Right hindlimb (tissue), 1 donor: ENCODE data around the gene ENOX2.

Source experiments
- DNase-seq: peaks from one replicate; pipeline ENCODE4 v3.0.0-alpha.2; 2018

ENOX2 gene

DNA sequence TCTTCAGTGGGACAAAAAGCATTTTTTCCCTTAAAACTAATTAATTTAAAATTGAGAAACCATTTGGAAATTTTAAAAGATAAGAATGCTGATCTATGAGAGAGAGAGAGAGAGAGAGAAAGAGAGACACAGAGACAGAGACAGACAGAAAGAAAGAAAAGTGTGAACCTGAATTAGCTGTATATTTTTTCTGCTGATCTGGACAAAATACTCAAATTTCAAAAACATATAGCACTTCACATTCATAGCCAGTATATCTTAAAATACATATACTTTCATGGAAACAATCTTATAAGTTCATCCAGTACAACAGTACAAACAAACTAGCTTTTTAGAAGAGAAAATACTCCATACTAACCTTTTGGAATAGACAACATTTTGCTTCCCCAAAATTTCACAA, 18.4 kb downstream of the ENOX2 start:
- no peak for DNase-seq

- no peak for DNase-seq
Observed at GRCh38 chrX:130879869-130880268, 23.1 kb downstream of the ENOX2 start.

- peak; percentile 42 for DNase-seq
Observed at GRCh38 chrX:130878350-130879341, 24.4 kb downstream of the ENOX2 start.

DNA sequence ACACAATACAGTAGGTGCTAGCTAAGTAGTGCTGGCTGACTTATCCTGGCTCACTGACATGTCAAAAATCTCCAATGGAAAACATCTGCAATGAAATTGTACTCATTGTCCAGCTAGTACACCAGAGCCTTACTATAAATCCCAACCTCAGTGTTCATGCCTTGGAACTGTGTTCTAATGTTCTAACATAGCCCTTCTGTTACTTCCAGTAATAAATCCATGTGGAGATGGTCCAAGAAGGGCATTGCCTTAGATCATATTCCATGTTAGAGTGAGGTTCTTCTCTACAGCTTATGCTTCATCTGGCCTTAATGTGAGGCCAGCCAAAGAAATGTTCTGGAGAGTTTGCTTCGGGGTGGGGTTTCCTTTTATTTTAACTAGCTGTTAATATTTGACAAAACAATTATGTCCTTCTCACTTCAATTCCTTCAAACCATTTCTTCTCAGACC, 25.1 kb downstream of the ENOX2 start:
- no peak for DNase-seq

GRCh38 chrX:130876226-130876625, 26.8 kb downstream of the ENOX2 start:
- DNase-seq: no peak

DNA sequence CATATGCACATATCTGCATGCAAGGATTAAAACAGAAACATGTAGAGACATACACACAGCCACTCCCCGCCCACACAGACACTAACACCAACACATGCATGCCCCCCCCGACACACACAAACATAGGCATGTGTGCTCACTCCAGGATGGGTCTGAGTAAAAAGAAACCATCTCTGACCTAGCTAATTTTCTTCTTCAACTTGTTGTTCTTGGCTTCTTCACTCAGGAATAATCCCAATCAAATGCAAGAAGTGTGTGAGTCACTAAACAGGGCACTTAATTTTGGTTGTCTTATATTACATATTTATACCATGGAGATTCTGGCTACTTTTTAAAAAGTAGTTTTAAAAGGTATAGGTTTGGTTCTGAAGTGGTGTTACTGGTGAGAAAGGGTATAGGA, 28.3 kb downstream of the ENOX2 start:
- DNase-seq: no peak

DNA sequence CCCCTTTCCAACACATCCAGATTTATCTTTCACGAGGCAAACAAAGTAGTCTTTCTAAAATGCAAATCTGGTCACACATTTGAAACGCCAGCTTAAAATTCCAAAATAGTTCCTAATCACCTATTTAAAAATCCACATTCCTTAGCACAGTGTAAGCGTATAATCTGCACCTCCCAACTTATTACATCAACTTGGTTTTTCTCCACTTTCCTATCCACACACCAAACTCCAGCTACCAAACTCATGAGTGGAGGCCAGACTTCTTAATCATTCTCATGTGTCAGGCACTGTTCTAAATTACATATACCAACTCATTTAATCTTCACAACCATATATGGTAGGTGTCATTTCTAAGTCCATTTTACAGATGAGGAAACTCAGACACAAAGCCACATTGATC, 33.8 kb downstream of the ENOX2 start:
- no peak for DNase-seq

GRCh38 chrX:130861462-130861861, 41.5 kb downstream of the ENOX2 start:
- DNase-seq: no peak

DNA sequence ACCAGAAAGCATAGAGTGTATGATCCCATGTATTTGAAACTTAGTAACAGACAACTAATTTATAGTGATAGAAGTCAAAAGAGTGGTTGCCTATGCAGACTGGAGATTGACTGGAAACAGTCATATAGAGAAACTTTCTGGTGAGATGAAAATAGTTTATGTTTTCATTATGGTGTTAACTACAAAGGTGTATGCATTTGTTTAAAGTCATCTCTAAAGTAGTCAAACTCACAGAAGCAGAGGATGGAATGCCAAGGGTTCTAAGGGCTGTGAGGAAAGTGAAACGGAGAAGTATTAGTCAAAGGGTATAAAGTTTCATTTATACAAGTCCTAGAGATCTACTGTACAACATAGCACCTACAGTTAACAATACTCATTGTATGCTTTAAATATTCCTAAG, 45.8 kb downstream of the ENOX2 start:
- DNase-seq: no peak

- DNase-seq: no peak
Observed at GRCh38 chrX:130851569-130851968, 51.4 kb downstream of the ENOX2 start.

- DNase-seq: no peak
Observed at GRCh38 chrX:130848763-130849162, 54.2 kb downstream of the ENOX2 start.

GRCh38 chrX:130846746-130847145, 56.3 kb downstream of the ENOX2 start:
- DNase-seq: no peak

- DNase-seq: no peak
Observed at GRCh38 chrX:130841776-130842175, 61.2 kb downstream of the ENOX2 start.

DNA sequence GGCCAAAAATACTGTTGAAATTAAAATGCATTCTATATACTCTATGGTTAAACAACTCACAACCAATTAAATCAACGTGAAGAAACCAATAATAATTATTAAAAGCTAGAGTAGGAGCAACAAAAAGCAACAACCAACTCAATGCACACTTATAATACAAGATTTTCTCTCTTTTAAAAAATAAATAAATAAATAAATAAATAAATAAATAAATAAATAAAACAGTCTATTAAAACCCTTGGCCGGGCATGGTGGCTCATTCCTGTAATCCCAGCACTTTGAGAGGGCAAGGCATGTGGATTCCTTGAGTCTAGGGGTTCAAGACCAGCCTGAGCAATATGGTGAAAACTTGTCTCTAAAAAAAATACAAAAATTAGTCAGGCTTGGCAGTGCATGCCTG, 62.7 kb downstream of the ENOX2 start:
- DNase-seq: no peak

DNA sequence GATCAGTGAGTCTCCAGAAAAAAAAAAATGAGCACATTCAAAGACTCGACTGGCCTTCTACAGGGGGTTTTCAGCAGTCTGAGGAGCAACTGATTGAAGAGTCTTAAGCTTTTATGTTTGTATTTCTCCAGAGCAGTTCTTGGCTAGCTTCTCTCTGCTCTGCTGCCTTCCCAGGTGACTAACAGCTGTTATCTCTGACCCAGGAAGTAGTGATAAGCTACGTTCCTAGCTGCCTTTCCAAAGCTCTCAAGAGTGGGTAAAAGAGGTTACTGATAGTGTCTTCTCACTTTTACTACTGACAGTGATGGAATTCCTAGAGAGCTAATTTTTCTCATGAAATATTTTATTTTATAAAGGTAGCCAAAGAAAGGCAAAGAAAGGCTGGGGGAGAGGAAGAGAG, 66.6 kb downstream of the ENOX2 start:
- DNase-seq: no peak

DNA sequence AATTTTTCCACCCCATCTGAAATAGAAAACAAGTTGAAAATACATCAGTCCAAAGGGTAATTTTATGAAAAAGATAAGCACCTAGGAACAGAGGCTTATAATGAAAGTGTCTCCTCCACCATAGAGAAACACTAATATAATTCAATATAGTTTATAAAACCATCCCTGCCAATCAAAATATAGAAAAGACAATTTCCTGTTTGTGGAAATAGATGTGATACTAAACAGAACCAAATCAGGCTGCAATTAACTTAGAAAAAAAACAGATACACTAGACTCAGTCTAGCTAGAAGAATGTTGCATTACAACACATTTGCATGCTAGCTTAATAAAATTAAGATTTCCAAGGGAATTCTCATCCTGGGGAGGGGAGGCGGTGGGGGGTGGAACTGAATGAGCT, 68.2 kb downstream of the ENOX2 start:
- no peak for DNase-seq

DNA sequence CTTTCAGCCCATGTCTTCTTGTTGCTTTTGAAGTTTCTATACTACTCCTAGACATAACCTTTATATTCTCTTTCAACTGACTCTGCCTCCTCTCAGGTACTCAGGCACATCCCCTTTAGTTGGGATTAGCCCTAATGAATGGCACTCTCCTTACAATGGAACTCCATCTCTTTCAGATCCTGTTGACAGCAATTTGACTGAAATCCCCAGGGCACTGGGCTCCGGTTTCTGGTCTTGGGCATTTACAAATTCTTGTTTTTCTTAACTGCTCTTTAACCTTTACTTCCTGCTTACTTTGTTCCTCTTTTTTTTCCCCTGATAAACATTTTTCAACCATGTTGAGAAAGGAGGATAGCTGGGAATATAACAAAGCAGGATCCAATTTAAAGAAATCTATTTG, 68.9 kb downstream of the ENOX2 start:
- DNase-seq: no peak

DNA sequence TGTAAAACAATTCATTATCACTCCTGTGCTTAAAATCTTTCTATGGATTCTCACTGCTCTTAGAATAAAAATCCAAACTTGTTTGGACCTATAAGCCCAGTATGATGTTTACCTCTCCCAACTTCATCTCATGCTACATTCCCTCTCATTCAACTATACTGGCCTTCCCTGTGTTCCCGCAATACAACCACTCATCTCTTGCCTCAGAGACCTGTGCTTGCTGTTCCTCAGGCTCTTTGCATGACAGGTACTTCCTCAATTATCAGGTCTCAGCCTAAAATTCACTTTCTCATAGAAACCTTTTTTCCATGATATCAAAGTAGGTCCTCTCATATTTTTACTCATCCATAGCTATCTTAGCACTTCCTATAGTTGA, 71.7 kb downstream of the ENOX2 start:
- DNase-seq: no peak

DNA sequence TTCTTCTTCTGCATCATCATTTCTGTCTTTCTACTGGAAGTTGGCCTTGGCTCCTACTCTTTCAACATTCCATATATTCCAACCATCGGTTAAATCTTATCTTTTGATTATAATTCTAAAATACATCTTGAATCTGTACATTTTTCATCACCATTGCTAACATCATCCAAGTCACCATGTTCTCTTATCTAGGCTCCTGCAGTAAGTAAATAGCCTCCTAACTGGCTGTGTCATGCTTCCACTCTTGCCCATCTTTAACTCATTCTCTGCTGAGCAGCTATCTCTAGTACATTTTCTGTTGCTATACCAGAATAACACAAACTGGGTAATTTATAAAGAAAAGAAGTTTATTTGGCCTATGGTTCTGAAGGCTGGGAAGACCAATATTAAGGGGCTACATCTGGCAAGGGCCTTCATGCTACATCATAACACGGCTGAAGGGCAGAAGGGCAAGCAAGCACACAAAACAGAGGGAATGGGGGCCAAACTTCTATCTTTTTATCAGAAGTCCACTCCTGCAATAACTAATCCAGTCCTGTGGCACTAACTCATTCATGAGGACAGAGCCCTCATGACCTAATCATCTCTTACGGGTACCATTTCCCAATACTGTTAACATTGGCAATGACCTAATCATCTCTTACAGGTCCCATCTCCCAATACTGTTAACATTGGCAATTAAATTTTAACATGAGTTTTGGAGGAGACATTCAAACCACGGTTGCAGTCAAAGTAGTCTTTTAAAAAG, 72.2 kb downstream of the ENOX2 start:
- no peak for DNase-seq

- no peak for DNase-seq
Observed at GRCh38 chrX:130829526-130830515, 73.2 kb downstream of the ENOX2 start.

GRCh38 chrX:130828641-130829040, 74.4 kb downstream of the ENOX2 start:
- DNase-seq: no peak

DNA sequence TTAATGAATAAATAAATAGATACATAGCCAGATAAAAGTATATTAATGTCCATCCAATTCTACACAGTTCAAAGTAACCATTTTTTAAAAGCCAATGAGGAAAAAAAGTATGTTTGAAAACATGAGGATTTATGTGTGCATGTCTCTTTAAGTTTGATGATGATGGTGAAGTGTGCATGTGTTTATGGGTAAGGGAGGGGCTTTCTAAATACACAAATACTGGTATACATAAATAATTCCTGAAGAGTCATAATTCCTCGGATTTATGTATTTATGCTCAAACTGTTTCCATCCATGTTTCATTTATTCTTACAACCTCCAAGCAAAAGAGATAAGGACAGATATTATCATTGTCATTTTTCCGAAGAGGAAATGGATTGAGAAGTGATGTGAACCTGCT, 75.4 kb downstream of the ENOX2 start:
- DNase-seq: no peak

DNA sequence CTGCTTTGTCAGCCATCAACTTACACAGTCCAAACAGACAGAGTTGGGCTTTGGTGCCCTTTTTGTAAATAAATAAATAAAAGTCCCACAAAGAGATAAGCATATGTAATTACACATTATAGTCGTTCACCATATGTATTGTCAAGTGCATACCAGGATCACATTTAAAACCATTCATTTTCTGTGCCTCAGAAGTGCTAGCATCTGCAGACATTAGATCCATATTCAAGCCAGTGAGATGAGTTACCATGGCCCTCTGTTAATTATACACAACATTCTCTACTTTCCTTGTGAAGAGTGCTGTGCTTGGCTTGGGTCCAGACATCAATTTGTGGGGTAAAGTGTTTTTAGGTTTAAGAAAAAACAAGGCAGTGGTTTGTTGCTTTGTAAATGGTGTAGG, 76.8 kb downstream of the ENOX2 start:
- DNase-seq: no peak
